Esophagus muscularis mucosa (tissue), 4 donors: ENCODE data around the gene HOXA2. TPM values are rescaled to one million over a fixed set of nuclear protein-coding genes. Genes with fewer than 3 reads are reported as not detected.

ENCODE experiments used
- DNase-seq: peaks from one replicate; pipeline ENCODE4 v3.0.0-alpha.2; 2017; ENCODE audit errors: extremely low spot score
- H3K27ac ChIP-seq, 4 donors: fragments of 200-600 bp; sonication (generic); replicated peaks in 1 of 4; 1 replicate in 3 of 4; 2 replicates in 1 of 4; pipeline ENCODE4 v1.5.1; 2016 to 2019; ENCODE audit warnings: mild to moderate bottlenecking in 1 of 4
- H3K27me3 ChIP-seq, 4 donors: fragments of 200-600 bp; sonication (generic); one replicate each; pipeline versions ENCODE4 v1.5.1 to v1.6.0; 2016 to 2019
- H3K36me3 ChIP-seq, 4 donors: fragments of 200-600 bp; sonication (generic); one replicate each; pipeline ENCODE4 v1.5.1; 2016 to 2019
- H3K4me1 ChIP-seq, 4 donors: fragments of 200-600 bp; sonication (generic); one replicate each; pipeline ENCODE4 v1.5.1; 2016 to 2019
- H3K4me3 ChIP-seq, 4 donors: fragments of 200-600 bp; sonication (generic); 1 replicate in 2 of 4; 2 replicates in 2 of 4; pipeline ENCODE4 v1.5.1; 2016 to 2019; ENCODE audit warnings: mild to moderate bottlenecking in 4 of 4, moderate library complexity in 1 of 4
- H3K9me3 ChIP-seq, 4 donors: fragments of 200-600 bp; sonication (generic); 1 replicate in 3 of 4; 2 replicates in 1 of 4; pipeline ENCODE4 v1.5.1; 2016 to 2019
- CTCF ChIP-seq, 3 experiments: fragments of 200-600 bp in 2 of 3; fragments of 450-650 bp in 1 of 3; sonication (generic) in 2 of 3; IDR thresholded peaks; one replicate each; pipeline ENCODE4 v1.5.1; 2017 to 2019; ENCODE audit warnings: antibody characterized with exemption in 3 of 3, mild to moderate bottlenecking in 2 of 3, moderate library complexity in 1 of 3
- EP300 ChIP-seq: sonication (generic); formaldehyde crosslinking; IDR thresholded peaks from one replicate; pipeline ENCODE4 v1.6.1; 2017; ENCODE audit warnings: antibody characterized with exemption
- POLR2A ChIP-seq: fragments of 450-650 bp; IDR thresholded peaks from one replicate; pipeline ENCODE4 v1.6.1; 2017; ENCODE audit warnings: antibody characterized with exemption, moderate library complexity, mild to moderate bottlenecking, low read depth
- POLR2AphosphoS5 ChIP-seq, 2 donors: sonication (generic); formaldehyde crosslinking; IDR thresholded peaks; one replicate each; pipeline ENCODE4 v1.6.1; 2017; ENCODE audit warnings: antibody characterized with exemption in 2 of 2
- WGBS: methylation state at CpG from one replicate; pipeline ENCODE4 v1.1.5; 2018; 5-methylcytosine and 5-hydroxymethylcytosine counted together
- intact Hi-C: fragments of 100-400 bp; cut with DNase I; formaldehyde crosslinking; loops from one replicate; pipeline ENCODE4 v1.15.1; 2023
- total RNA-seq, 4 donors: library from RNA; depleted of rRNA; stranded (reverse); fragments of >200 nt; gene quantifications; one replicate each; pipeline versions ENCODE4 v1.1.0 to v1.2.1, GENCODE V29; 2016

The HOXA2 gene
- total RNA-seq, 4 donors from 2014 or later: 3.3 to 5.4 (median 4.4) TPM

GRCh38 chr7:27088002-27088922 lies 14.2 kb downstream of the HOXA2 start:
- TF ChIP-seq POLR2AphosphoS5 (IDR thresholded peaks at IDR 0.05): no peak
- no peak for TF ChIP-seq EP300
- no peak for TF ChIP-seq POLR2A
- no peak for TF ChIP-seq CTCF (IDR thresholded peaks at IDR 0.05)
- H3K27me3 ChIP-seq: peaks cover 0 to 26% (median 13%) of the 10 kb centered on the region in 4 donors
- H3K4me1 ChIP-seq: peaks cover 0 to 8% (median 7%) of the 10 kb centered on the region in 4 donors
- no peak for DNase-seq
- H3K36me3 ChIP-seq: no peaks in the 10 kb centered on the region
- WGBS: 39% methylated on average over 60 of the region's 68 CpGs
- H3K27ac ChIP-seq: no peak overlapping the region
- H3K9me3 ChIP-seq: no peaks in the 10 kb centered on the region
- intact Hi-C loops: no loop called here
- H3K4me3 ChIP-seq: peak overlapping the region in 3 of 4 donors; percentile 5 to 32 (median 9)

DNA sequence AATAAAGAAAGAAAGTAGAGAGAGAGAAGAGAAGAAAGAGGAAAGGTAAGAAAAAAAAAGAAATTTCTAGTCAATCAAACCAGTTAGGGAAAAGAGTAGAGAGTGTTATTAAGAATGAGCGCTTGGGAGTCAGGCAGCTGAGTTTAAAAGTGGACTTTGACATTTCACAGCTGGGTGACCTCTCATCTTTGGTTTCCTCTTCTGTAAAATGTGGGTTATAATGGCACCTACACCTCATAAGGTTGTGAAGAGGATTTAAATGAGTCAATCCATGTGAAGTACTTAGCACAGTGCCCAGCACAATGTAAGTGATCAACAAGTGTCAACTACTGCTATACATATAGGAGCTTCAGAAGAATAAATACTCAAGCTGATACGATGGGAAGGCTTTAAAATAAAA lies 18.8 kb downstream of the HOXA2 start:
- DNase-seq: no peak
- intact Hi-C loops: no loop called here
- WGBS: 84% methylated on average over 2 of the region's 2 CpGs
- Histone ChIP-seq H3K4me3 (no peak overlapping the region), H3K27me3 (peaks cover 0 to 19% (median 12%) of the 10 kb centered on the region in 4 donors), H3K27ac (no peak overlapping the region), H3K4me1 (peaks cover 0 to 8% (median 7%) of the 10 kb centered on the region in 4 donors), H3K9me3 (no peaks in the 10 kb centered on the region), H3K36me3 (no peaks in the 10 kb centered on the region)
- TF ChIP-seq POLR2AphosphoS5 (IDR thresholded peaks at IDR 0.05) (no peak), POLR2A (no peak), CTCF (IDR thresholded peaks at IDR 0.05) (no peak), EP300 (no peak)

- TF ChIP-seq POLR2AphosphoS5 (IDR thresholded peaks at IDR 0.05) (no peak), EP300 (no peak), POLR2A (no peak), CTCF (IDR thresholded peaks at IDR 0.05) (no peak)
- no peak overlapping the region for H3K27ac ChIP-seq
- H3K9me3 ChIP-seq: no peaks in the 10 kb centered on the region
- no peaks in the 10 kb centered on the region for H3K36me3 ChIP-seq
- 76% methylated on average over 1 of the region's 1 CpG for WGBS
- peaks cover 0 to 4% (median 0%) of the 10 kb centered on the region in 4 donors for H3K27me3 ChIP-seq
- no peak overlapping the region for H3K4me3 ChIP-seq
- no peaks in the 10 kb centered on the region for H3K4me1 ChIP-seq
- DNase-seq: no peak
- intact Hi-C loops: no loop called here
Observed at GRCh38 chr7:27082171-27082570, 20.3 kb downstream of the HOXA2 start.

DNA sequence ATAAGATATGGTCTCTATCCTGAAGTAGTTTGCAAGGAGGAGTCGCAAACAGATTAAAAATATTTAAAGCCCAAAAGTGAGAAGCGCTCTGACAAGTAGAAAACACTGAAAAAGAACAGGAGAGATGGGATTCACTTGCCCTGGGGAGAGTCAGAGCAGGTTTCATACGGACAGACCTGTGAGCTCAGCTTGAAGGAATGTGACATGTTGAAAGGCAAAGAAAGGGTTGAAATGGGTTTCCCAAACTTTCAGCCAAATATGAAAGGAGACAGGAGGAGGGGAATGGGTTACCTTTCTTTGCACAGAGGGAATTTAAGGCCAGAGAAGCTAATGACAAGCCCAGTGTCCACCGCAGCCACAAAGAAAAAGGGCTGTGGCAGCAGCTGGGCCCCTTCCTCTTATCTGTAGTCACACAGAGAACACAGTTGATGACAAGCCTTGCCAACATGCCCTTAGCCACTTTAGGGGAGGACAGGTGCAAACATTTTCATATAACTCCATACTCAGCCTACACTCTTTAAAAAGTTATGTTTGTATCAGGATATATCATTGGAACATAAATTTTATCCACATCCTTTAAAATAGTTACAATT lies 21.5 kb downstream of the HOXA2 start:
- Histone ChIP-seq H3K4me3 (no peak overlapping the region), H3K36me3 (no peaks in the 10 kb centered on the region), H3K4me1 (no peaks in the 10 kb centered on the region), H3K27me3 (no peaks in the 10 kb centered on the region), H3K27ac (no peak overlapping the region), H3K9me3 (no peaks in the 10 kb centered on the region)
- intact Hi-C loops: no loop called here
- TF ChIP-seq EP300: no peak
- DNase-seq: no peak
- WGBS: 82% methylated on average over 4 of the region's 4 CpGs

GRCh38 chr7:27079234-27079975 lies 23.1 kb downstream of the HOXA2 start:
- Histone ChIP-seq H3K4me1 (no peaks in the 10 kb centered on the region), H3K4me3 (no peak overlapping the region), H3K36me3 (no peaks in the 10 kb centered on the region), H3K9me3 (no peaks in the 10 kb centered on the region), H3K27me3 (no peaks in the 10 kb centered on the region), H3K27ac (no peak overlapping the region)
- intact Hi-C loops: no loop called here
- WGBS: 88% methylated on average over 1 of the region's 1 CpG
- TF ChIP-seq POLR2A: no peak
- no peak for TF ChIP-seq POLR2AphosphoS5 (IDR thresholded peaks at IDR 0.05)
- no peak for TF ChIP-seq CTCF (IDR thresholded peaks at IDR 0.05)
- TF ChIP-seq EP300: no peak
- DNase-seq: no peak
